H1 (cell line): ENCODE measurements around the gene GTSE1. TPM values are rescaled to one million over a fixed set of nuclear protein-coding genes. Genes with fewer than 3 reads are reported as not detected.

ENCODE experiments used
- CTCF ChIA-PET: fragments of 300-600 bp; sonication (Branson Sonifier 250); formaldehyde crosslinking; loops from one replicate; lab custom pipeline; 2021; ENCODE audit not compliant: partially characterized antibody; lab: Charles Lee
- POLR2A ChIA-PET: fragments of 300-600 bp; sonication (Branson Sonifier 250); formaldehyde crosslinking; loops from one replicate; lab custom pipeline; 2021; ENCODE audit warnings: inconsistent platforms; ENCODE audit not compliant: partially characterized antibody; lab: Charles Lee
- DNase-seq, 2 experiments: peaks; one replicate each; pipeline versions ENCODE4 v3.0.0 to v3.0.0-alpha.2; 2010 to 2022; ENCODE audit warnings: low spot score in 2 of 2, low read depth in 1 of 2, mixed read lengths in 1 of 2
- FAIRE-seq: peaks from 2 replicates; lab custom pipeline; 2011; peaks lifted over from hg19 to GRCh38; lab: Jason Lieb, UNC
- H2AFZ ChIP-seq: 2 replicates; pipeline ENCODE4 v1.8.1; 2012; ENCODE audit warnings: low read length, inconsistent platforms
- H2AK5ac ChIP-seq: 2 replicates; pipeline ENCODE4 v1.6.1; 2013; ENCODE audit warnings: low read depth, low read length
- H2BK120ac ChIP-seq: replicated peaks from 2 replicates; pipeline ENCODE3; 2013; ENCODE audit warnings: low read depth, low read length, inconsistent platforms
- H2BK12ac ChIP-seq: 2 replicates; pipeline ENCODE4 v1.6.1; 2013; ENCODE audit warnings: low read depth, low read length
- H2BK15ac ChIP-seq: 2 replicates; pipeline ENCODE4 v1.6.1; 2013; ENCODE audit warnings: low read length
- H2BK20ac ChIP-seq: 2 replicates; pipeline ENCODE4 v1.6.1; 2013; ENCODE audit warnings: low read length
- H2BK5ac ChIP-seq: 2 replicates; pipeline ENCODE4 v1.6.1; 2013; ENCODE audit warnings: low read depth, low read length
- H3K14ac ChIP-seq: 2 replicates; pipeline ENCODE4 v1.6.1; 2013; ENCODE audit warnings: inconsistent platforms; ENCODE audit not compliant: insufficient read length
- H3K18ac ChIP-seq: 2 replicates; pipeline ENCODE4 v1.6.1; 2013; ENCODE audit warnings: low read length; ENCODE audit errors: extremely low read depth
- H3K23ac ChIP-seq: 2 replicates; pipeline ENCODE4 v1.6.1; 2013; ENCODE audit warnings: inconsistent platforms; ENCODE audit not compliant: insufficient read length
- H3K23me2 ChIP-seq: 2 replicates; pipeline ENCODE4 v1.6.1; 2013; ENCODE audit warnings: low read depth, low read length
- H3K27ac ChIP-seq: 2 replicates; pipeline ENCODE4 v1.6.1; 2011; ENCODE audit warnings: low read depth, low read length, inconsistent platforms
- H3K27me3 ChIP-seq, 4 experiments: replicated peaks in 1 of 4; 1 replicate in 1 of 4; 2 replicates in 3 of 4; pipeline versions ENCODE4 v1.6.1 to v1.8.1; 2011 to 2013; ENCODE audit warnings: low read length in 3 of 4, mild to moderate bottlenecking in 3 of 4, inconsistent platforms in 2 of 4, mixed read lengths in 2 of 4, moderate library complexity in 1 of 4; ENCODE audit not compliant: control insufficient read depth in 3 of 4, insufficient read depth in 3 of 4; ENCODE audit errors: extremely low read depth in 1 of 4
- H3K36me3 ChIP-seq, 4 experiments: 2 replicates each; pipeline versions ENCODE4 v1.6.1 to v1.8.1; 2011 to 2013; ENCODE audit warnings: mild to moderate bottlenecking in 4 of 4, low read length in 3 of 4, moderate library complexity in 2 of 4, control low read depth in 1 of 4, inconsistent platforms in 1 of 4; ENCODE audit not compliant: insufficient read depth in 4 of 4, control insufficient read depth in 2 of 4
- H3K4ac ChIP-seq: replicated peaks from 2 replicates; pipeline ENCODE3; 2013; ENCODE audit warnings: low read length, low read depth, mixed read lengths, inconsistent platforms; ENCODE audit not compliant: insufficient read length
- H3K4me1 ChIP-seq, 4 experiments: replicated peaks in 1 of 4; 1 replicate in 1 of 4; 2 replicates in 3 of 4; pipeline versions ENCODE4 v1.6.1 to v1.8.1; 2011 to 2013; ENCODE audit warnings: low read length in 3 of 4, inconsistent platforms in 2 of 4, mixed read lengths in 1 of 4; ENCODE audit not compliant: insufficient read depth in 4 of 4, control insufficient read depth in 3 of 4
- H3K4me2 ChIP-seq, 2 experiments: 2 replicates each; pipeline versions ENCODE4 v1.6.1 to v1.8.1; 2011 to 2013; ENCODE audit warnings: low read depth in 2 of 2, low read length in 2 of 2, control low read depth in 1 of 2, inconsistent platforms in 1 of 2, mild to moderate bottlenecking in 1 of 2; ENCODE audit not compliant: insufficient read depth in 1 of 2
- H3K4me3 ChIP-seq, 4 experiments: fragments of 200-600, 300-600 bp in 1 of 4; sonication (generic), shearing (Covaris generic), sonication (Bioruptor Twin) in 1 of 4; 2 replicates each; pipeline versions ENCODE4 v1.5.1 to v1.8.1; 2011 to 2016; ENCODE audit warnings: low read length in 4 of 4, low read depth in 3 of 4, control low read depth in 2 of 4, inconsistent platforms in 2 of 4, mild to moderate bottlenecking in 2 of 4, mixed read lengths in 1 of 4, moderate library complexity in 1 of 4; ENCODE audit not compliant: insufficient read depth in 2 of 4; ENCODE audit errors: extremely low read depth in 1 of 4
- H3K56ac ChIP-seq: replicated peaks from 2 replicates; pipeline ENCODE3; 2013; ENCODE audit warnings: low read depth, mild to moderate bottlenecking, mixed read lengths, low read length, inconsistent platforms; ENCODE audit not compliant: insufficient read length
- H3K79me1 ChIP-seq: 2 replicates; pipeline ENCODE4 v1.6.1; 2013; ENCODE audit warnings: low read depth, low read length, control low read depth
- H3K79me2 ChIP-seq, 2 experiments: 2 replicates each; pipeline versions ENCODE4 v1.6.1 to v1.8.1; 2012 to 2013; ENCODE audit warnings: low read length in 2 of 2, mild to moderate bottlenecking in 2 of 2, inconsistent platforms in 1 of 2; ENCODE audit not compliant: insufficient read depth in 2 of 2, control insufficient read depth in 1 of 2
- H3K9ac ChIP-seq, 4 experiments: replicated peaks in 1 of 4; 1 replicate in 1 of 4; 2 replicates in 3 of 4; pipeline versions ENCODE4 v1.6.1 to v1.8.1; 2011 to 2013; ENCODE audit warnings: low read depth in 3 of 4, low read length in 3 of 4, control low read depth in 2 of 4, mild to moderate bottlenecking in 2 of 4, moderate library complexity in 2 of 4, inconsistent platforms in 1 of 4; ENCODE audit errors: extremely low read depth in 1 of 4
- H3K9me3 ChIP-seq, 2 experiments: 2 replicates each; pipeline versions ENCODE4 v1.6.1 to v1.8.1; 2012 to 2013; ENCODE audit warnings: mild to moderate bottlenecking in 2 of 2, moderate library complexity in 2 of 2, control low read depth in 1 of 2, inconsistent platforms in 1 of 2, low read depth in 1 of 2, low read length in 1 of 2, mixed read lengths in 1 of 2; ENCODE audit not compliant: insufficient read depth in 2 of 2
- H4K20me1 ChIP-seq, 2 experiments: replicated peaks in 1 of 2; 2 replicates each; pipeline versions ENCODE3 to v1.8.1; 2011 to 2013; ENCODE audit warnings: inconsistent platforms in 2 of 2, low read length in 2 of 2, mild to moderate bottlenecking in 1 of 2; ENCODE audit not compliant: insufficient read depth in 2 of 2, control insufficient read depth in 1 of 2
- H4K5ac ChIP-seq: 2 replicates; pipeline ENCODE4 v1.6.1; 2013; ENCODE audit warnings: low read length, low read depth, mixed read lengths, inconsistent platforms; ENCODE audit not compliant: insufficient read length
- H4K8ac ChIP-seq: 2 replicates; pipeline ENCODE4 v1.8.0; 2013; ENCODE audit warnings: mild to moderate bottlenecking, moderate library complexity, low read length, inconsistent platforms; ENCODE audit not compliant: insufficient read depth; ENCODE audit errors: extremely low read depth
- H4K91ac ChIP-seq: replicated peaks from 2 replicates; pipeline ENCODE3; 2013; ENCODE audit warnings: low read length, mixed read lengths, inconsistent platforms; ENCODE audit not compliant: insufficient read length
- ASH2L ChIP-seq: fragments of 200-600, 300-600 bp; sonication (generic); IDR thresholded peaks from one replicate; pipeline ENCODE4 v1.7.1; 2017; ENCODE audit warnings: low read length
- BCL11A ChIP-seq, 2 experiments: IDR thresholded peaks; one replicate each; pipeline ENCODE4 v1.6.1; 2011; ENCODE audit warnings: low read depth in 2 of 2, low read length in 2 of 2, mild to moderate bottlenecking in 2 of 2
- GTF2F1 ChIP-seq: IDR thresholded peaks from 2 replicates; pipeline ENCODE4 v1.6.1; 2012; ENCODE audit warnings: low read depth, low read length, improper control_type of control experiment, borderline replicate concordance
- JUN ChIP-seq: IDR thresholded peaks from 2 replicates; pipeline ENCODE4 v1.6.1; 2011; ENCODE audit warnings: low read depth, mild to moderate bottlenecking, improper control_type of control experiment, low read length
- KDM1A ChIP-seq: fragments of 200-600, 300-600 bp; sonication (generic); IDR thresholded peaks from 2 replicates; pipeline ENCODE4 v1.7.1; 2016; ENCODE audit warnings: mild to moderate bottlenecking, low read length, borderline replicate concordance
- RFX5 ChIP-seq: IDR thresholded peaks from 2 replicates; pipeline ENCODE4 v1.6.1; 2011; ENCODE audit warnings: low read depth, low read length, improper control_type of control experiment, borderline replicate concordance
- SP1 ChIP-seq: IDR thresholded peaks from 2 replicates; pipeline ENCODE4 v1.6.1; 2011; ENCODE audit warnings: low read depth, low read length
- SRF ChIP-seq: IDR thresholded peaks from 2 replicates; pipeline ENCODE4 v1.6.1; 2011; ENCODE audit warnings: mild to moderate bottlenecking, low read depth, low read length, moderate library complexity
- SUZ12 ChIP-seq: fragments of 200-600 bp; sonication (generic); IDR thresholded peaks from 2 replicates; pipeline ENCODE4 v1.6.1; 2012; ENCODE audit warnings: mild to moderate bottlenecking, inconsistent platforms, low read length, moderate library complexity, mixed read lengths
- WGBS, 2 experiments: shearing (Covaris generic) in 1 of 2; methylation state at CpG; one replicate each; pipeline versions ENCODE4 v1.1.6 to v1.1.7; 2013 to 2015; ENCODE audit warnings: low lambda C conversion rate in 2 of 2, mixed read lengths in 2 of 2, inconsistent platforms in 1 of 2, low coverage in 1 of 2, missing lambda C conversion rate in 1 of 2; ENCODE audit not compliant: insufficient replicate concordance in 2 of 2, insufficient coverage in 1 of 2, insufficient read length in 1 of 2; ENCODE audit errors: extremely low coverage in 1 of 2, missing lambda C conversion rate in 1 of 2; 5-methylcytosine and 5-hydroxymethylcytosine counted together
- polyA plus RNA-seq, 7 experiments: library from polyadenylated mRNA; depleted of rRNA in 3 of 7; stranded (reverse) in 5 of 7; unstranded in 2 of 7; fragments of >200 nt in 5 of 7; fragments of 200-250 nt in 2 of 7; gene quantifications; 1 replicate in 5 of 7; 2 replicates in 1 of 7; 4 replicates in 1 of 7; pipeline versions ENCODE4 v1.2.1 to v1.2.3, GENCODE V29; 2011 to 2013; ENCODE audit warnings: missing spikeins in 2 of 7, mixed read lengths in 2 of 7
- total RNA-seq: library from RNA; stranded (reverse); fragmentation: NEBNext Ultra II Directional; extraction: Animal tissue kit (Norgen Biotek cat#: 25700); gene quantifications from 2 replicates; pipeline ENCODE4 v1.2.1, GENCODE V29; 2021

The GTSE1 gene
- total and polyA plus RNA-seq, 2 of the 8 experiments (the other 6 are each of a cell fraction or from before 2014, with no cell fraction given): 17.5 to 38.6 TPM

GRCh38 chr22:46286006-46286405 lies 10.7 kb upstream of the GTSE1 start:
- Histone ChIP-seq H2AK5ac (no peak overlapping the region), H3K23me2 (no peaks in the 10 kb centered on the region)
- no peak for TF ChIP-seq KDM1A
- TF ChIP-seq JUN: no peak
- no peak for TF ChIP-seq GTF2F1
- no peak for TF ChIP-seq RFX5
- TF ChIP-seq ASH2L: no peak
- no peak for TF ChIP-seq SUZ12
- no peak for TF ChIP-seq BCL11A (IDR thresholded peaks at IDR 0.05; ENCODE audit: low read depth in 2 of 2, low read length in 2 of 2)
- TF ChIP-seq SP1: no peak
- no peak for TF ChIP-seq SRF
- TF ChIP-seq, all 59 proteins: peak for 0
- WGBS, 2 experiments: 77% methylated on average over 3 of the region's 3 CpGs; no CpG with 5 or more reads in 1 of the 2 experiments
- no peak overlapping the region for H2BK20ac ChIP-seq
- H3K79me2 ChIP-seq: no peaks in the 10 kb centered on the region
- H3K79me1 ChIP-seq: no peaks in the 10 kb centered on the region; the same call in 1 of the 2 replicates
- no peak overlapping the region for H3K14ac ChIP-seq
- no peaks in the 10 kb centered on the region for H3K9me3 ChIP-seq
- FAIRE-seq (no peak), DNase-seq (no peak)
- no peak overlapping the region for H3K56ac ChIP-seq
- no peak overlapping the region for H3K4me2 ChIP-seq
- H3K27ac ChIP-seq: no peak overlapping the region
- ChIA-PET POLR2A (interaction anchor here (1.3 to 1.5 kb wide), 2 partner anchors 9 to 11 kb away, joined by 4 to 5 read pairs; partner anchors contain the start of gene GTSE1), CTCF (interaction anchor here (1.3 kb wide), 1 partner anchor 280 kb away, joined by 8 read pairs; no protein-coding TSS in a partner anchor)
- no peak overlapping the region for H2AFZ ChIP-seq
- H2BK15ac ChIP-seq: no peak overlapping the region
- no peak overlapping the region for H3K4me3 ChIP-seq
- H2BK120ac ChIP-seq: no peak overlapping the region
- no peak overlapping the region for H4K91ac ChIP-seq
- no peak overlapping the region for H4K8ac ChIP-seq
- H3K4ac ChIP-seq: no peak overlapping the region
- H4K20me1 ChIP-seq: peaks cover 0 to 7% of the 10 kb centered on the region in 2 experiments
- no peak overlapping the region for H3K23ac ChIP-seq
- H2BK12ac ChIP-seq: no peak overlapping the region
- H3K18ac ChIP-seq: no peak overlapping the region
- H3K9ac ChIP-seq: no peak overlapping the region
- no peak overlapping the region for H2BK5ac ChIP-seq
- no peaks in the 10 kb centered on the region for H3K4me1 ChIP-seq
- H3K36me3 ChIP-seq: peaks cover 2 to 7% (median 5%) of the 10 kb centered on the region in 4 experiments; a peak in 4 of 8 replicates
- H3K27me3 ChIP-seq: no peaks in the 10 kb centered on the region
- no peak overlapping the region for H4K5ac ChIP-seq
